Mononuclear cell (primary cell): Measurements from ENCODE around the gene PRLR. TPM values are rescaled to one million over a fixed set of nuclear protein-coding genes. Genes with fewer than 3 reads are reported as not detected.
"Not testable (repeated sequence)": the region's sequence is repeated elsewhere in the genome, so short reads cannot be mapped to it uniquely, and the experiment has no call there.

Experiments
- H3K27me3 ChIP-seq: 2 replicates; pipeline ENCODE4 v1.6.0; 2011; ENCODE audit warnings: low read length, control low read depth; ENCODE audit not compliant: insufficient read depth
- H3K4me1 ChIP-seq: 2 replicates; pipeline ENCODE4 v1.5.1; 2011; ENCODE audit warnings: mild to moderate bottlenecking, low read length, control low read depth; ENCODE audit not compliant: insufficient read depth
- H3K4me3 ChIP-seq: 2 replicates; pipeline ENCODE4 v1.5.1; 2011; ENCODE audit warnings: mild to moderate bottlenecking, low read length, moderate library complexity
- H3K9me3 ChIP-seq: 2 replicates; pipeline ENCODE4 v1.5.1; 2011; ENCODE audit warnings: low read depth, mild to moderate bottlenecking, control low read depth, low read length
- total RNA-seq: library from RNA; depleted of rRNA; stranded (reverse); fragments of >200 nt; gene quantifications from one replicate; pipeline ENCODE4 v1.2.3, GENCODE V29; 2012

Gene PRLR
- total RNA-seq, 1 donor = 1.6 TPM

DNA sequence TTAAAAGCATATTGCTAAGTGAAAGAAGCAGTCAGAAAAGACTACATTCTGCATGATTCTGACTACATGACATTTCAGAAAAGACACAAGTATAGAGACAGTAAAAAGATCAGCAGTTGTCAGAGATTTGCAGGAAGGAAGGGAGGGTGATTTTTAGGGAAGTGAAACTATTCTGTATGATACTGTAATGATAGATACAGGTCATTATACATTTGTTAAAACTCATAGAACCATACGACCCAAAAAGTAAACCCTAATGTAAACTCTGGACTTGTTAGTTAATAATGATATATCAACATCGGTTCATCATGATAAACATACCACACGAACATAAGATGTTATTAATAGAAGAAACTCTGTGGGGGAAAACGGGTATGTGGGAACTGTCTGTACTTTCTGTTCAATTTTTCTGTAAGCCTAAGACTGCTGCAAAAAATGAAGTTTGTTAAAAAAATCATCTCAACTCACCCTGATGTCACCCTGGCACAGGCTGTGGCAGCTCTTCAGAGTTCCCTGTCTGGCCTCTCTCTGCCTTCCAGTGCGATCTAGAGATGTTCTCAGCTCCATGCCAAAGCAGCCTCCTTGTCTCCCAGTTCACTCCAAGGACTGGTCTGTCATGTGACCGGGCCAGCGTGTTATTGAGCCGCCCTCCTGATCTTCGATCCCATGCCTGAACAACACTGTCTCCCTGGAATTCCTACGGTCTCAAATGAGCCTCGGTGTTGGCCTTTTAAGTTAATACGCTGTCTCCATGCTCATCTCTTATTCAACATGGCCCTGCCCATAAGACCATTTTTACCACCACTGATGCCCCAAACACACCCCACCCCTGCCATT lies 35.4 kb downstream of the PRLR start:
- H3K27me3 ChIP-seq = no peaks in the 10 kb centered on the region
- H3K4me1 ChIP-seq = peaks cover 22% of the 10 kb centered on the region
- no peaks in the 10 kb centered on the region for H3K9me3 ChIP-seq
- no peak overlapping the region for H3K4me3 ChIP-seq

DNA sequence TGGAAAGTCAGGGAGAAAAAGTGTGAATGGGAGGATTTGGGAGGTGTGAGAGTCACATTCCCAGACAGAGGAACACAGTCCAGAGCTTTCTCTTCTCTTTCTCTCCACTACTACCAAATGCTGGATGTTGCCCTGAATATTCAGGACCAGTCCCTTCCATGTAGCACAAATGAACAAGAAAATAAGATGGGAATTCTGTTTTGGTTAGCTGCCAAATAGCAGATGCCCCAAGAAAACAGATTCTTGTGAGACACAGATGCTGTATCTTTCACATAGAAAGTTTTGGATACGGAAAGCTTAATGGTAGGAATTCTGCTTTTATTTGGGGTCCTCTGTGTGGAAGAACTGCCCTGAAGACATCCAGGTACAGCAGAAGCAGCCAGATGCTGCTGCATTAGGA lies 37.8 kb downstream of the PRLR start:
- peaks cover 22% of the 10 kb centered on the region for H3K4me1 ChIP-seq
- no peaks in the 10 kb centered on the region for H3K27me3 ChIP-seq
- no peaks in the 10 kb centered on the region for H3K9me3 ChIP-seq
- no peak overlapping the region for H3K4me3 ChIP-seq

DNA sequence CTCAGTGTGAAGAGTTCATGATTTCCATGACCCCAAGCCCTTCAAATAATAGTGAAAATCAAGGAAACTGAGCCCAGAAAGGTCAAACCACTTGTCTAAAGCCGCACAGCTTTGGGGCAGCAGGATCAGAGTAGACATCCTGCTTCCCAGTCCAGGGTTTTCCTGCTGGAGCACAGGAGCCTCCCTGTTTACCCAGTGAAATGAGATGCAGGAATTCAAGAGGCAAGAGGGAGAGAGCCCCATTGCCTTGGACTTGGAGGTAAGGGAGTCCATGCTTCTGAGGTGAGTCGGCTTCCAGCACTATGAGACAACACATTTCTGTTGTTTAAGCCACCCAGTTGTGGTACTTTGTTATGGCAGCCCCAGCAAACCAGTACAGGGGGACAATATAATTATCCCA lies 40.5 kb downstream of the PRLR start:
- H3K4me1 ChIP-seq = peaks cover 12% of the 10 kb centered on the region

DNA sequence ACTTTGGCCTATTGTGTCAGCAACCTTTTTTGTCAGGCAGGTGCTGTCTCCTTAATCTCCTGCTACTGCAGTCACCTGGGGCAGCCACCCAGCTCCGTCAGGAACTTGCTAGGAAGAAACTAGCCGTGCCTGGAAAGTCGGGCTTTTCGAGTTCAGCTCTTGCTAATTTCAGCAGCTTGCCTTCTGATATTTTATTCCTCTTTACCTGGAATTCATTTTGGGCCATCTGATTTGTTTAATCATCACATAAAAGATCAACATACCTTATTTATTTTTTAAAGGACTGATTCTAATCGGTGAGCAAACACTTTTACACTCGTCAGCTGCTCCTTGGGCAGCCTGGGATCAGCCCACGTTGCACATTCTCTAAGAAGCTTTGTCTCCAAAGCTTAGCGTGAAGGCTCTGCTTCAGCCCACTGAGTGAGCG lies 42.2 kb downstream of the PRLR start:
- no peak overlapping the region for H3K4me3 ChIP-seq
- no peaks in the 10 kb centered on the region for H3K27me3 ChIP-seq
- no peaks in the 10 kb centered on the region for H3K4me1 ChIP-seq
- no peaks in the 10 kb centered on the region for H3K9me3 ChIP-seq

More for the DNA sequence above, 40.5 kb downstream of the PRLR start:
- H3K9me3 ChIP-seq, H3K27me3 ChIP-seq, H3K4me3 ChIP-seq: not testable (repeated sequence)

DNA sequence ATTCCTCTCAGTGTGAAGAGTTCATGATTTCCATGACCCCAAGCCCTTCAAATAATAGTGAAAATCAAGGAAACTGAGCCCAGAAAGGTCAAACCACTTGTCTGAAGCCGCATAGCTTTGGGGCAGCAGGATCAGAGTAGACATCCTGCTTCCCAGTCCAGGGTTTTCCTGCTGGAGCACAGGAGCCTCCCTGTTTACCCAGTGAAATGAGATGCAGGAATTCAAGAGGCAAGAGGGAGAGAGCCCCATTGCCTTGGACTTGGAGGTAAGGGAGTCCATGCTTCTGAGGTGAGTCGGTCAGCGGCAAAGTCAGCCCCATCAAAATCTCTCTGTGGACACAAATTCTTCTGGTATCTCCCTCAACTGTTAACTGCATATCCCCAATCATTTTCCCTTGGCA lies 42.7 kb downstream of the PRLR start:
- H3K27me3 ChIP-seq, H3K4me1 ChIP-seq, H3K4me3 ChIP-seq, H3K9me3 ChIP-seq: not testable (repeated sequence)

DNA sequence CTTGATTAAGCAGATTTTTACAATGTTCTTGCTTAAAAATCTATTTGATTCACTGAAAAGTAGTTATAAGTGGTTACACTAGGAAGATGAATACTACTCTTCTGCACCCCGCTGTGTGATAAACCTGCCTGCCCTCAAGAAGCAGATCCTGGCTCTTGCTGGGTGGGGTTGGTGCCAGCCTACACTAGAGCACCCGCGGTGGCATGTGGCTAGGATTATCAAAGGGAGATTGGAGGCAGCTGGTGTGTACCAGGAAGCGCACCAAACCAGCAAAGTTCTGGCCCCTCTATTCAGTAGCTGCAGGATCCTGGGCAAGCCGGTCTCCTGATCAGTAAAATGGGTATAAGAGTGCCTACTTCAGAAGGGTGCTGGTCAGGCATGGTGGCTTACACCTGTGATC lies 43.5 kb downstream of the PRLR start:
- Histone ChIP-seq H3K9me3 (no peaks in the 10 kb centered on the region), H3K4me3 (no peak overlapping the region), H3K4me1 (no peaks in the 10 kb centered on the region), H3K27me3 (no peaks in the 10 kb centered on the region)

DNA sequence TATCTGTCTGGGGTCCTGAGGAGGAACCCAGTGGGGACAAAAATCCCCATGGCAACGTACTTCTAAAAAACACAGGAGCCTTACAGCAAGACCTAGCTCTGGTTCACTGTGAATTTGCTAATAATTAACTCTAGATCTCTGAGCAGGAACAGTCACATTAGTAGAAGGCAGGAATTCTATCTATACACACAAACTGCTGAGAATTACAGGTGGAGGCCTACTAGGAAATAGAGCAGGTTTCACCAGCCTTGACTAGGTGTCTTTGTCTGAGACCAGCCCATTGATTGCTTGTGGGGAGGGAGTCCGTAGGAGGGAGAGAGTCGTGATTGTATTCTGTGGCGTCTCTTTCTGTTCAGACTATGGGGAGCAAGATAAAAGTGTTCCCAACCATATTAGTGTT lies 44.8 kb downstream of the PRLR start:
- no peaks in the 10 kb centered on the region for H3K9me3 ChIP-seq
- H3K4me1 ChIP-seq = no peaks in the 10 kb centered on the region
- H3K4me3 ChIP-seq = no peak overlapping the region
- no peaks in the 10 kb centered on the region for H3K27me3 ChIP-seq

DNA sequence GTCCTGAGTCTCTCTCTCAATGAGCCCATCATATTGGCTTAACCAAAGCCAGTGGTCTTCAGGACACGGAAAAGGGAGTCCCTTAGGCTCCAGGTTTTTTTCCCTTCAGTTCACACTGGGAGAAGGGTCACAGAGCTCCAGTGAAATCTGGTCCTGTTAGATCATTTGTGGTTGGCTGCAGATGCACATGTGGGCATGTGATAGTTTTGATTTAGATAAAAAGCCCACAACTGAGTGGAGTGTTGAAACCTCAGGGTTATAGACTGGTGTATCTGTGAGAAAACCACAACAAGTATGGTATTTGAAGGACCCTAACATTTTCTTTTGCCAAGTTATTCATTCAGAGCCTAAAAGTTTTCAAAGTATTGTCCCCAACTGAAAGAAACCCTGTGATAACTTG lies 46.7 kb downstream of the PRLR start:
- no peaks in the 10 kb centered on the region for H3K4me1 ChIP-seq
- H3K27me3 ChIP-seq = no peaks in the 10 kb centered on the region
- H3K9me3 ChIP-seq = no peaks in the 10 kb centered on the region
- no peak overlapping the region for H3K4me3 ChIP-seq

DNA sequence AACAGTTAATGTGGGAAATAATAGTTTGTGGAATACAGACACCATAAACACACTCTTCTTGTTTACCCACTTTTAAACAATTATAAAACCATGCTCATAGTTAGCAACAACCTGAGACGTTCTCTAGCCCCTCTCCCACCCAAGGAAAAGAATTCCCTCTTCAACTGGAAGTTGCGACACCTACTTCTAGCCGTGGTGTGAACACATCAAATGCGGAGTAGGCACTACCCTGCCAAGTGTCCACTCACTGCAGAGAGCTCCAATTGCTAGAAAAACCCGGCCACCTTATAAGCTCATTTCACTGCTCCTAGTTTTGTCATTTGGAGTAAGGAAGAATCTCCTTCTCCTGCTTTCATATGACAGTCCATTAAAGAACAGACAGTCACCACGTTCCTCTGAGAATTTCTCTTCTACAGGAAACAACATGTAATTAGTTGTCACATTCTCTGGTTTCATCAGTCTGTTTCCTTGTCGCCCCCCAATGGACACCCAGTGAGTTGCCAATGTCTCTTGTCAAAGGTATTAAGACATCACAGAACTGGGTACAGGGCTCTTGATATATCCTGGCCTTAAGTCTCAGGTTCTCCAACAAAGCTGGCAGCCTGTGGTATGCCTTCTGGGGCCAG lies 47.3 kb downstream of the PRLR start:
- H3K4me1 ChIP-seq = no peaks in the 10 kb centered on the region
- H3K4me3 ChIP-seq = no peak overlapping the region
- no peaks in the 10 kb centered on the region for H3K27me3 ChIP-seq
- H3K9me3 ChIP-seq = no peaks in the 10 kb centered on the region

DNA sequence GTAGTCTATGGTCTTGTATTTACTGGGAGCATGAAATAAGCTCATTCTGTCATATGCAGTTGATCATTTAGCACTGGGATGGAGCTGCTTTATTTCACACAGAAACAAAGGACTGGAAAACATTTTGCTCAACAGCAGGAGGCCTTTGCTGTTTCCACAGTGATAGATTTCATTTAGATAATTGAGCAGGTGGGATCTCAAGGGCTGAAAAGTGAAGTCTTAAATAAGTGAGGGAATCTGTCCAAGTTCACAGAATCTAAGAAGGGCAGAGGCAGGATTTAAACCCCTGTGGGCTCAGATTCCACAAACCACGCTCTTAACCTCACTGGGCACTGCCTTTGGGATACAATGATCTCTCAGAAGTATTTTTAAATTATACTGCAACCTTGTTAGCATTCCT lies 47.8 kb downstream of the PRLR start:
- Histone ChIP-seq H3K9me3 (no peaks in the 10 kb centered on the region), H3K4me3 (no peak overlapping the region), H3K4me1 (no peaks in the 10 kb centered on the region), H3K27me3 (no peaks in the 10 kb centered on the region)

DNA sequence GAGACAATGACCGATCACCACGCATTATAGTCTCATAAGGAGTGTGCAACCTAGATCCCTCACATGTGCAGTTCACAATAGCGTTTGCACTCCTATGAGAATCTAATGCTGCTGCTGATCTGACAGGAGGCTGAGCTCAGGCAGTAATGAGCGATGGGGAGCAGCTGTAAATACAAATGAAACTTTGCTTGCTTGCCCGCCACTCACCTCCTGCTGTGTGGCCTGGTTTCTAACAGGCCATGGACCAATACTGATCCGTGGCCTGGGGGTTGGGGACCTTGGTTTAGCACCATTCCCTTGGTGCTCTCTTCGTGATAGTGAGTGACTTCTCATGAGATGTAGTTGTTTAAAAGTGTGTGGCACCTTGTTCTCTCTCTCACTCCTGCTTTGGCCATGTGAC lies 50.2 kb downstream of the PRLR start:
- H3K4me1 ChIP-seq = no peaks in the 10 kb centered on the region
- H3K9me3 ChIP-seq = no peaks in the 10 kb centered on the region
- H3K4me3 ChIP-seq = no peak overlapping the region
- no peaks in the 10 kb centered on the region for H3K27me3 ChIP-seq

DNA sequence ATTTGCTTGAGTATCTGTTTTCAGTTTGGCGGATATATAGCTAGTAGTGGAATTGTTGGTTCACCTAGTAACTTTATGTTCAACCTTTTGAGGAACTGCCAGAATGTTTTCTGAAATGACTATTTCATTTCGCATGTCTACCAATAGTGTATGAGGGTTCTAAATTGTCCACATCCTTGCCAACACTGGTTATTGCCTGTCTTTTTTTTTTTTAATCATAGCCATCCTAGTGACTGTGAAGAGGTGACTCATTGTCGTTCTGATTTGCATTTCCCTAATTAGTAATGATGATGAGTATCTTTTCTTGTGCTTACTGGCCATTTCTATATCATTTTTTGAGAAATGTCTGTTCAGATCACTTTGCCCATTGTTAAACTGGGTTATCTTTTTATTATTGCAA lies 52.5 kb downstream of the PRLR start:
- no peak overlapping the region for H3K4me3 ChIP-seq
- H3K27me3 ChIP-seq = no peaks in the 10 kb centered on the region
- no peaks in the 10 kb centered on the region for H3K4me1 ChIP-seq
- H3K9me3 ChIP-seq = no peaks in the 10 kb centered on the region

DNA sequence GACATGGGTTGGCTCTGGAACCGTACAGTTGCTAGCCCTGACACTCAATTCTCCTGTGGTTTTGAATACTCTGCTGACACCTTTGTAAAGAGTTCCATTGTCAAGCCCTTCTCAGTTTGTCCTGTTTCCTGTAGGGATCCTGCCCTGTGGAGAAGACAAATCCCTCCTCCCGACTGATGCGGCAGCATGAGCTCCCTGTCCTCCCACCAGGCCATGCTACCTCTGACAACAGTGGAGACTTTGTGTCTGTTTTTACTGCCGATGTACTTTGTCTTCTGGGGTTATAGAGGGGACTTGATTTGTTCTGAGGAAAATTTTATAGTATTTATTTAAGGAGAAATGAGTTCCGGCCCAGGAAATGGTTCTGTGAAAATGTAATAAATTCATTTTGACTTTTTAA lies 57.8 kb downstream of the PRLR start:
- H3K4me3 ChIP-seq = no peak overlapping the region
- no peaks in the 10 kb centered on the region for H3K4me1 ChIP-seq
- H3K27me3 ChIP-seq = no peaks in the 10 kb centered on the region
- peaks cover 12% of the 10 kb centered on the region for H3K9me3 ChIP-seq

DNA sequence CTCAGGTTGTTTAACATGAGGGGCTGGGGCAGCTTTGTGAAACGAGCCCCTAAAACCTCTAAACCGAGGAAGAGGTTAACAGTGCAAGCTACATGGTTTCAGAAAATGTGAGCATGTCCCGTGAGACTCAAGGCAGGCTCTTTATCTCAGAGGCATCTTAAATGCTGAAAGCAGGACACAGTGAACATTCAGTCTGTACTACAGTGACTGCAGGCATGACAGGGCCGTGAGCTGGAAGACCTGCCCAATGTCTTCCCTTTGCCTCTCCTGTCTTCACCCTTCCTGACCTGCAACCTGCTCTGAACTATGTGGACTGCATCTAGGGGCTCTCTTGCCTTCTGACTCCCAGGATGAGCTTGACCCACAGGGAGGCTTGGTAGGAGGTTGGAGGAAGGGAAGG lies 58.3 kb downstream of the PRLR start:
- Histone ChIP-seq H3K27me3 (no peaks in the 10 kb centered on the region), H3K4me1 (no peaks in the 10 kb centered on the region), H3K9me3 (peaks cover 13% of the 10 kb centered on the region), H3K4me3 (no peak overlapping the region)

DNA sequence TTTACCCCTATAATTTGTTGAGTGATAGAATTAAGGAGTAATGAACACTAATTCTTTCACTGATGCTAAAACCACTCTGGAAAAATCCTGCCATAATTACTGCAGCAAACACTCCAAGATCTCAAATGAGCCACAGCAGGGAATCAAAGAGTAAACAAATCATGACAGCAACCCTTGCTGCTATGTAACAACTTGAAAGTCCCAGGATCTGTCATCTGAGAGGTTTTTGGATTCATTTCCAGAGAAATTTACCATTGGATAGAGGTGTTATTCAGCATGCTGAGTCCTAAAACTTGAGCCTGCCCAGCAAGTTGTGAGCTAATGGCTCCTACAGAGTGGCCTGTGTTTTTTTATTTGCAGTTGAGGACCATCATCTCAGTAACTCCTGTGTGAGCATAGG lies 59.2 kb downstream of the PRLR start:
- H3K27me3 ChIP-seq = no peaks in the 10 kb centered on the region
- H3K4me3 ChIP-seq = no peak overlapping the region
- H3K4me1 ChIP-seq = no peaks in the 10 kb centered on the region
- H3K9me3 ChIP-seq = peaks cover 13% of the 10 kb centered on the region

DNA sequence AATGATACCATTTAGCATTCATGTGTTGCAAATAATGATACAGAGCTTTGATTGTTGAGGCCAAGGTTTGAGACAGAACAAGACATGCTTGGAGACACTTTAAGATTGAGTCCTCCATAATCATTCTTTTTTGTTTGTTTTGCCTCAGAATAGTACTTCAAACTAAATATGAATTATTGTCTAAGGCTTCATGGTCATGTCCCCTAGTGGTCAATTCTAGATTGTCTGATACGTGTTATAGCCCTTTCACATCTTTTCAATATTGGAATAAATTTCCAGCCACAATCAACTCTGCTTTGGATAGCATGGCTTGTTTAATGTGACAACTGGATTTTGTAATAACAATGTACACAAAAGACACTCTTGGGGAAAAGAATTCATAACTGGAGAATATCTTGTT lies 64.2 kb downstream of the PRLR start:
- H3K4me3 ChIP-seq = no peak overlapping the region
- no peaks in the 10 kb centered on the region for H3K4me1 ChIP-seq
- H3K27me3 ChIP-seq = no peaks in the 10 kb centered on the region
- peaks cover 13% of the 10 kb centered on the region for H3K9me3 ChIP-seq
